IPS DF 6.9 (cell line): ENCODE measurements around the gene GCH1.
"Not testable (repeated sequence)": the region's sequence is repeated elsewhere in the genome, so short reads cannot be mapped to it uniquely, and the experiment has no call there.

ENCODE experiments used
- DNase-seq: peaks from one replicate; pipeline ENCODE4 v3.0.0-alpha.2; 2013; ENCODE audit warnings: low read depth, low spot score
- H3K27ac ChIP-seq: one replicate; pipeline ENCODE4 v1.5.1; 2013; ENCODE audit warnings: low read length, control low read depth
- H3K27me3 ChIP-seq: 2 replicates; pipeline ENCODE4 v1.6.1; 2013; ENCODE audit warnings: mild to moderate bottlenecking, low read length; ENCODE audit not compliant: control insufficient read depth, insufficient read depth
- H3K36me3 ChIP-seq: 2 replicates; pipeline ENCODE4 v1.6.1; 2013; ENCODE audit warnings: low read length; ENCODE audit not compliant: control insufficient read depth, insufficient read depth
- H3K4me1 ChIP-seq: 2 replicates; pipeline ENCODE4 v1.6.1; 2013; ENCODE audit warnings: low read length; ENCODE audit not compliant: control insufficient read depth, insufficient read depth
- H3K4me3 ChIP-seq: 2 replicates; pipeline ENCODE4 v1.5.1; 2013; ENCODE audit warnings: mild to moderate bottlenecking, low read length
- H3K9me3 ChIP-seq: 2 replicates; pipeline ENCODE4 v1.6.1; 2013; ENCODE audit warnings: low read length, inconsistent platforms; ENCODE audit not compliant: control insufficient read depth, insufficient read depth
- WGBS: extraction: QIAGEN DNeasy Blood & Tissue Kit; methylation state at CpG from one replicate; pipeline ENCODE4 v1.1.7; 2013; ENCODE audit warnings: mixed read lengths, missing lambda C conversion rate; ENCODE audit not compliant: insufficient read length, insufficient coverage; 5-methylcytosine and 5-hydroxymethylcytosine counted together

The GCH1 gene

DNA sequence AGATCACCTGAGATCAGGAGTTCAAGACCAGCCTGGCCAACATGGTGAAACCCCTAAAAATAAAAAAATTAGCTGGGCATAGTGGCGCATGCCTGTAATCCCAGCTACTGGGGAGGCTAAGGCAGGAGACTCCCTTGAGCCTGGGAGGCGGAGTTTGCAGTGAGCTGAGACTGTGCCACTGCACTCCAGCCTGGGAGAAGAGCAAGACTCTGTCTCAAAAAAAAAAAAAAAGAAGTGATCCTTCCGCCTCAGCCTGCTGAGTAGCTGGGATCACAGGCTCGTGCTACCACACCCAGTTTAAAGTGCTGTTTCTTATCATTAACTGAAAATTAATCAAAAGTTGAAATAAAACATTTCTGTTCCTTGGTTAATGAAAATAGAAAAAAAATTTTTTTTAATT, 6.3 kb upstream of the GCH1 start:
- not testable (repeated sequence) for H3K4me1 ChIP-seq, H3K27me3 ChIP-seq
- WGBS = no CpG with 5 or more reads among the region's 4 CpGs

DNA sequence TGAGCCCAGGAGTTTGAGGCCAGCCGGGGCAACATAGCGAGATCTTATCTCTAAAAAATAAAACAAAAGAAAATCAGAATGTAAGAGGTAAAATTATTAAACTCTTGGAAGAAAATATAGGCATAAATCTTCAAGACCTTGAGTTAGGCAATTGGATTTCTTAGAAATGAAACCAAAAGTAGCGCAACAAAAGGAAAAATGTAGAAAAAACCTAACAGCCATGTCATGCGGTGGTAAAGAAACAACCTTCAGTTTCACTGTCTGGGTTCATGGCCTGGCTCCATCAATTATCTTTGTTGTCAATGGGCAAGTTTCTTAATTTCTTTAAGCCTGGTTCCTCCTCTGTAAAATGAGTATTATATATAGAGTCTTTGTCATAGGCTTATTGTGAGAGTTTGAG, 5.6 kb upstream of the GCH1 start:
- no CpG with 5 or more reads among the region's 4 CpGs for WGBS
- no peaks in the 10 kb centered on the region for H3K4me1 ChIP-seq
- DNase-seq = no peak

More for the DNA sequence above, 6.3 kb upstream of the GCH1 start:
- not testable (repeated sequence) for H3K27ac ChIP-seq, H3K4me3 ChIP-seq, H3K36me3 ChIP-seq, DNase-seq, H3K9me3 ChIP-seq

DNA sequence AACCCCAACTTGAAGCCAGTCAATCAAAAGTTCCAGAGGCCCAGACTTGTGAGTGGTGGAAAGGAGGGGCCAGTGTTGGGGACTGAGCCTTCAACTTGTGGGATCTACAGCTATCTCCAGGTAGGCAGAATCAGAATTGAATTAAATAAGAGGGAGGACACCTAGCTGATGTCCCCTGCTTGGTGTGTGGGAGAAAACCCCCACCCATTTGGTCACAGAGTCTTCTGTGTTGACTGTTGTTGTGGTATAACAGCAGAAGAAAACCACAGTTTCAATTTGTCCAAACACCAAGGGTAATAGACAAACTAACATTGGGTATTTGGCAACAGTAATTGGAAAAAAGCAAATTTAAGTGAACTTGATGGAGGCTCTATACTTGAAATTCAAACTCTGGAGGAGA, 3.4 kb upstream of the GCH1 start:
- no peak overlapping the region for H3K4me3 ChIP-seq
- no peaks in the 10 kb centered on the region for H3K4me1 ChIP-seq
- no peaks in the 10 kb centered on the region for H3K9me3 ChIP-seq
- H3K27me3 ChIP-seq = peaks cover 7% of the 10 kb centered on the region
- H3K36me3 ChIP-seq = no peaks in the 10 kb centered on the region
- no peak overlapping the region for H3K27ac ChIP-seq
- DNase-seq = no peak

More for the DNA sequence above, 5.6 kb upstream of the GCH1 start:
- Histone ChIP-seq H3K4me3 (no peak overlapping the region), H3K27ac (no peak overlapping the region), H3K36me3 (no peaks in the 10 kb centered on the region), H3K27me3 (no peaks in the 10 kb centered on the region), H3K9me3 (no peaks in the 10 kb centered on the region)

DNA sequence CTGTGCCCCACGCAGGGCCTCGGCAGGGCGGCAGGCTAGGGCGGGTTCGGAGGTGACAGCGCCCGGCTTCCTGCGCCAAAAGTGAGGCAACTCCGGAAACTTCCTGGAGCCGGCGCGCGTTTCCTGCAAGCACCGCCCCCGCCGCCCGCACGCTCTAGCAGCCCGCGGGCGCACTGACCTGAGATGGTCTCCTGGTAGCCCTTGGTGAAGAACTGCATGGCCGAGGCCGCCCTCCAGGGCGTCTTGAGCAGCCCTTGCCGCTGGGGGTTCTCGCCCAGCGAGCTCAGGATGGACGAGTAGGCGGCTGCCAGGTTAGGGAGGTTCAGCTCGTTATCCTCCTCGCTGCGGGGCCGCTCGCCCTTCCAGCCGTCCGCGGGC, 494 bp downstream of the GCH1 start:
- Histone ChIP-seq H3K27ac (no peak overlapping the region), H3K9me3 (no peaks in the 10 kb centered on the region), H3K36me3 (no peaks in the 10 kb centered on the region), H3K4me1 (no peaks in the 10 kb centered on the region), H3K4me3 (peak overlapping the region; percentile 52; the same call in 1 of the 2 replicates), H3K27me3 (peaks cover 12% of the 10 kb centered on the region)
- WGBS = no CpG with 5 or more reads among the region's 37 CpGs
- no peak for DNase-seq

DNA sequence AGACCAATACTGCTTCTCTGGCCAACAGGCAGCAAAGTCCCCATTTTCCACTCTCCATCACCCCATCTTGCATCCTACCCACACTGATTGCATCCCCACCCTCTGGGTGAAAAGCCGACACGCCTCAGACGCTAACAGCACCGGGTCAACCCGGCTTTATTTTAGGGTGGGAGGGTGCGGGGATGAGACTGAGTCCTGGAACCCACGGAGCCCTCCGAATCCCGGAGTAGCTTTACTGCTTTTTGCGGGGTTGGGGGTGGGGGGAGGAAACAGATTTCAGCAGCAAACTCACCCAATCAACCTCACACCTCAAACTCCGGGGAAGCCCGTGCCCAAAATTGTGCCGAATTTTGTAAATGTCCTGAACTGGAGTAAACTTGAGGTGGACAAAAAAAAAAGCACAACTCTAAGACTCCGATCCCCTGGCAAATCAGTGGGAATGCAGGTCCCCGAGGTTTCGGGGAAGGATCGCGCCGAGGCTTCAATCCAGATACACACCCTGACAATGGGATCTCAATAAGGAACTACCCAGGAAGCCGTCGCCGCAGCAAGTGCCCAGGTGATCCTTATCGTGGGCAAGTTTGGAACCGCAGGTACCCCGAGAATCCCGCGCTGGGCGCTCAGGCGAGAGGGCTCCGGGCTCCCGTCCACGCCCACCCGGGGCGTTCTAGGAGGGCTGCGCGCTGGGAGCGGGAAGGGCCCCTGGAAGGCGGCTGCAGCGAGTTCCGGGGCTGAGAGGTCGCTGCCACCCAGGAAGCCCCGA, 1.1 kb downstream of the GCH1 start:
- peak overlapping the region; percentile 52; the same call in 1 of the 2 replicates for H3K4me3 ChIP-seq
- H3K36me3 ChIP-seq = no peaks in the 10 kb centered on the region
- no peak for DNase-seq
- no peaks in the 10 kb centered on the region for H3K9me3 ChIP-seq
- peaks cover 12% of the 10 kb centered on the region for H3K27me3 ChIP-seq
- WGBS = no CpG with 5 or more reads among the region's 42 CpGs
- no peak overlapping the region for H3K27ac ChIP-seq
- H3K4me1 ChIP-seq = no peaks in the 10 kb centered on the region

DNA sequence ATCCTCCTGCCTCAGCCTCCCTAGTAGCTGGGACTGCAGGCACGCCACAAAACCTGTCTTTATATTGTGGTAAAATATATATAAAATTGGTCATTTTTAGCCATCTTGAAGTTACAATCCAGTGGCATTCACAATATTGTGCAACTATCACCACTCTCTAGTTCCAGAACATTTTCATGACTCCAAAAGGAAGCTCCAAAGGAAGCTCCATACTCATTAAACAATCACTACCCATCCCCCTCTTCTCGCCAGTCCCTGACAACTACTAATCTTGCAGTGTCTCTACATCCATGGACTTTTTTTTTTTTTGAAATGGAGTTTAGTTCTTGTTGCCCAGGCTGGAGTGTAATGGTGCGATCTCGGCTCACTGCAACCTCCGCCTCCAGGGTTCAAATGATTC, 3.1 kb downstream of the GCH1 start:
- DNase-seq = no peak
- peaks cover 12% of the 10 kb centered on the region for H3K27me3 ChIP-seq
- WGBS = no CpG with 5 or more reads among the region's 5 CpGs

DNA sequence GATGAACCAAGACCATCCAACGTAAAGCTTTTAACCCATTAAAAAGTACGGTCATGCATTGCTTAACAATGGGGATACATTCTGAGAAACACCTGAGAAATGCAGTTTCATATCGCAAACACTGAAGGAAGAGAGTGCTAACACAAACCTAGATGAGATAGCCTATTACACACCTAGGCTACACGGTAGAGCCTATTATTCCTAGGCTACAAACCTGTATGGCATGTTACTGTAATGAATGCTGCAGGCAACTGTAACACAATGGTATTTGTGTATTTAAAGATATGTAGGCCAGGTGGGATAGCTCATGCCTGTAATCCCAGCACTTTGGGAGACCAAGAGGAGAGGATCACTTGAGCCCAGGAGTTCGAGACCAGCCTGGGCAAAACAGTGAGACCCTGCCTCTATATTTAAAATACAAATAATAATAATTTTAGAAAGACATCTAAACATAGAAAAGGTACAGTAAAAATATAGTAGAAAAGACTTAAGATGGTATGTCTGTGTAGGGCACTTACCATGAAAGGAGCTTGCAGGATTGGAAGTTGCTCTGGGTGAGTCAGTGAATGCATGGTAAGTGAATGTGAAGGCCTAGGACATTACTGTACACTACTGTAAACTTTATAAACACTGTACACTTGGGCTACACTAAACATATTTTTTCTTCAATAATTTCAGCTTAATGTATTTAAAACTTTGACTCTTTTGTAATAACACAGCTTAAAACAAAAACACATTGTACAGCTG, 4.6 kb downstream of the GCH1 start:
- H3K9me3 ChIP-seq, H3K36me3 ChIP-seq, H3K27ac ChIP-seq, DNase-seq, H3K4me1 ChIP-seq, H3K4me3 ChIP-seq: not testable (repeated sequence)
- H3K27me3 ChIP-seq = peaks cover 12% of the 10 kb centered on the region
- no CpG with 5 or more reads among the region's 5 CpGs for WGBS

More for the DNA sequence above, 3.1 kb downstream of the GCH1 start:
- H3K27ac ChIP-seq = no peak overlapping the region
- no peaks in the 10 kb centered on the region for H3K4me1 ChIP-seq
- H3K9me3 ChIP-seq = no peaks in the 10 kb centered on the region
- H3K4me3 ChIP-seq = no peak overlapping the region
- no peaks in the 10 kb centered on the region for H3K36me3 ChIP-seq

DNA sequence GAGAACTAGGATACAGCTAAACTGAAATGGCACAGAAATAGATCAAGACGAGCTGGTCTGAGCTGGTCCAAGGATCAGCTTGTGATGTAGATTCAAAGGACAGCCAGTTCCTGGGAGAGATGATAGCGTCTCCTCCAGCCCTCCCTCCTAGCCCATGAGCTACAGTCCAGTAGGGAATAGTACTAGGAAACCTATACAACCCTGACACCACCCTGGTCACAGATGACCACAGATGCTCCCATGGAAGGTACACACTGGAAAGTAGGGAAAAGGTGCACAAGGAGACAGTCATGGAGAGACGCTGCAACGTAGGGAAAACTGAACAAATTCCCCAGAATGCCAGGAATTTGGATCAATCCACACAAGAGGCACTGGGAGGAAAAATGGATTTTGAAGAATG, 6.9 kb downstream of the GCH1 start:
- H3K4me1 ChIP-seq = no peaks in the 10 kb centered on the region

DNA sequence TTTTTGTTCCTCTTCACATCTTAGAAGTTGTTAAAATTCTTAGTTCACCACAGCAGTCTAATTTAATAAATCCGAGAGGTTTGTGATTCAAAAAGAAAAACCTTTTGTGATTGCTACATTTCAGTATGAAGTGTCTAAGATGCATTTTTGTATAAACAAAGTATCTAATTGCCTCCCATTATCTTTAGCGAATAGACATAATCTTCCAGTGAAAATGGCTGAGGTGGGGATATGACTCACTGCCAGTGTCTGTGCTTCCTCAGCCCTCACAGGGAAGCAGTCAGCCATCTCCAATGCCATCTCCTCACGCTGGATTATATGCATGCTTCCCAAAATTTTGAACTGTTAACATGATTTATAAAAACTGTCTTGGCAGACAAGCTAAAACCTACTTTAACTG, 7.6 kb downstream of the GCH1 start:
- no peaks in the 10 kb centered on the region for H3K9me3 ChIP-seq
- no CpG with 5 or more reads among the region's 3 CpGs for WGBS
- no peaks in the 10 kb centered on the region for H3K4me1 ChIP-seq
- H3K27ac ChIP-seq = no peak overlapping the region
- H3K27me3 ChIP-seq = no peaks in the 10 kb centered on the region
- no peaks in the 10 kb centered on the region for H3K36me3 ChIP-seq
- DNase-seq = no peak
- H3K4me3 ChIP-seq = no peak overlapping the region

More for the DNA sequence above, 6.9 kb downstream of the GCH1 start:
- Histone ChIP-seq H3K27me3 (peaks cover 2% of the 10 kb centered on the region; the same call in 1 of the 2 replicates), H3K27ac (no peak overlapping the region), H3K36me3 (no peaks in the 10 kb centered on the region), H3K9me3 (no peaks in the 10 kb centered on the region), H3K4me3 (no peak overlapping the region)
- no CpG with 5 or more reads among the region's 4 CpGs for WGBS
- no peak for DNase-seq

DNA sequence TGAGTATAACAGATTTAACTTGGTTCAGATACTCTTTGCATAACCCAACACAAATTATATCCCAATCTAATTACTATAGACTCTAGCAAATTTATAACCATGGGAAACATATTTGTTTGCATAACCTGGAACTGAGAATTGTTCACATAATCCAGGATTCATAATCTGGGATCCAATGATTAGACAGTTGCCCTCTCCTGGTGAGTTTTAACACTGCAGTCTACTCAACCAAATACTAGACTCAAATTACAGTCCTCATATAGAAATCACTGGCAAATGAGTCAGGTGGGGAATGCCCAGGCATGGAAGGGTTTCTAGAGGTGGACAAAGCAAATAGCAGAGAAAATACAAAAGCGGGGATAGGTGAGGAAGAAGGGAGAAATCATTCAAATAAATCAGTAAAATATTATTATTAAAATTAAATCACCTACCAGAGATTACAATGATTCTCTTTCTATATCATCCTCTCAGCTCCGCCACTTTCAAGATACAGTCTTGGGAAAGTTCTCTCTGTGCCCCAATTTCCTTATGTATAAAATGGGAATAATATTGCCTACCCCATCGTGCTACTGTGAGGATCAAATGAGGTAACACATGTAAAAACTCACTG, 9.4 kb downstream of the GCH1 start:
- Histone ChIP-seq H3K27me3 (no peaks in the 10 kb centered on the region), H3K27ac (no peak overlapping the region), H3K9me3 (no peaks in the 10 kb centered on the region), H3K4me1 (no peaks in the 10 kb centered on the region), H3K4me3 (no peak overlapping the region), H3K36me3 (no peaks in the 10 kb centered on the region)
- WGBS = no CpG with 5 or more reads among the region's 3 CpGs
- no peak for DNase-seq
